NCI-H748 (cell line): ENCODE measurements around the gene MRPL12.
A peak's percentile ranks its signal among the peaks of the same experiment; 100 is the strongest.

Experiments used
- DNase-seq: peaks from one replicate; lab custom pipeline; 2025; ENCODE audit not compliant: unreplicated experiment; lab: John Stamatoyannopoulos, UW

Gene MRPL12

GRCh38 chr17:81682565-81683207, 20.5 kb upstream of the MRPL12 start:
- DNase-seq = peak; percentile 31

- DNase-seq = peak; percentile 65
Observed at GRCh38 chr17:81683208-81683583, 20.0 kb upstream of the MRPL12 start.

DNA sequence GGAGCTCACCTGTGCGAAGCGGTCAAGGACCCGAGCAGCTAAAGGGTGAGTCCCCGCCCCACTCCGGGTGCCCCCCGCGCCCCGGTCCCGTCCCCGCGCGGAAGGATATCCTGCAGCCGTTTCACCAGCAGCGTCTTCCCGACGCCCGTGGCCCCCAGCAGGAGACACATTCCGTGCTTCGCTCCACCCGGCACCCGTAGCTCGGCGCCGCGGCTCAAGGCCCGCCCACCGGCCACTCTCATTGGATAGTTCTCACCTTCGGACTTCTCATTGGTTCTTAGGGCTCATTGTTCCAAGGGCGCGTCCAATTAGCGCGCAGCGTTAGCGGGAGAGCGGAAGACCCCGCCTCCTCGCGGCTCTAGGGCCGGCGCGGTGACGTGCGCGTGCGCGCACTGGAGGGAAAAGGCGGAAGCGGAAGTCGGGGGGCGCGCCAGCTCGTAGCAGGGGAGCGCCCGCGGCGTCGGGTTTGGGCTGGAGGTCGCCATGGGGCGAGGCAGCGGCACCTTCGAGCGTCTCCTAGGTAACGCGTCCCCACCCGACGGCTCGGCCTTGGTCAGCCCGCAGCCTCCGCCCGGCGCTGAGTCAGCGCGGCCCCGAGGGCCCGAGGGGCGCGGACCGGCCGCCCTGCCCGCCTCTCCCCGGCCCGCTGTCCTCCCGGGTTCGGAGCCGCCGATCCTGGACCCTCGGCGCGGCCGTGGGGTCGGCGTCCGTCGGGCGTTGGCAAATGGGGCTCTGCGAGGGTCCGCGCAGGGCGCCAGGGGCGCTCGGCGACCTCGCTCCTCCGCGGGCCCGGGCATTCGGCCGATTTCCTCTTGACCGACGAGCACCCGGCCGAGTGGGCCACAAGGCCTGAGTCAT, 19.4 kb upstream of the MRPL12 start, which contains the start of the genes ARL16 and HGS:
TSS of gene ARL16 (minus strand) at position 214 of the 858 bp plus-strand sequence. CDS start at position 170, 44 bp downstream.
TSS of gene HGS (plus strand) at position 428 of the 858 bp plus-strand sequence. CDS start at position 484, 56 bp downstream.
- DNase-seq = peak; percentile 100

DNA sequence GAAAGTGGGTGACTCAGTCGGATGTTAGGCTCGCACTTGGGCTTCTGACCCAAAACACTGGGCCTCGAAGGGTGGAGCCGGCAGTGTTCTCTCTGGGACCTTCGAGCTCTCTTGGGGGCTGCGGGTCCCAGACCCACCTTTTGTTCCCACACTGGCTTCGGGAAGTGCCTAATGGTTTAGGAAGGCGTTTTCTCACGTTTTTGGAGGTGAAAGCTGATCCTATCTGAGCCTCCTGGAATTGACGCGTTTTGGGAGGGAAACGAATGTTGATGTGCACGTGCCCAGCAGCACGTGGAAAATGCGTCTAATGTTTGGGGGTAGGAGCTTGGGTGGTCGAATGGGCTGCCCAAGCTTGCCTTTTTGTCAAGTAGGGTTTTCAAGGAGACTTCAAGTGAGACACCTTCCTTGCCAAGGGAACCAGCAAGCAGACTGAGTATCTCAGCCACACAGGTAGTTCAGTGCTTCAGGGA, 18.7 kb upstream of the MRPL12 start:
- no peak for DNase-seq

DNA sequence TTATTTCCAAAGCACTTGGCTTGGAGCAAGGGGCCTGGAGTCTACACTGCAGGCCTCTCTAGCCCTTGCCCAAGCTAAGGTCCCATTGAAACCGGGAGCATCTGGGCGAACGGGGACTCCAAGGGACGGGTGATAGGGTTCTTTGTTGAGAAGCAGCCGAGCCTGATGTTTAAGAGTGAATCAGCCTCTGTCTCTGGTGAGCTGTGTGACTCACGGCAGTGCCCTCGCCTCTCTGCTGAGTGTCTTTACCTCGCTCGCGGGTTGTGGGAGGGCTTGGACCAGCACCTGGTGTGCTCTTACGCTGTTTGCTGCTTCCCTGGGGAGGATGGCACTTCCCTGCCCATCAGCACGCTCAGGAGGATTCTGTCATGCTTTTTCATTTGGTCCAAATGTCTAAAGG, 18.1 kb upstream of the MRPL12 start:
- DNase-seq = peak; percentile 16

GRCh38 chr17:81686614-81687013, 16.6 kb upstream of the MRPL12 start:
- DNase-seq = no peak

DNA sequence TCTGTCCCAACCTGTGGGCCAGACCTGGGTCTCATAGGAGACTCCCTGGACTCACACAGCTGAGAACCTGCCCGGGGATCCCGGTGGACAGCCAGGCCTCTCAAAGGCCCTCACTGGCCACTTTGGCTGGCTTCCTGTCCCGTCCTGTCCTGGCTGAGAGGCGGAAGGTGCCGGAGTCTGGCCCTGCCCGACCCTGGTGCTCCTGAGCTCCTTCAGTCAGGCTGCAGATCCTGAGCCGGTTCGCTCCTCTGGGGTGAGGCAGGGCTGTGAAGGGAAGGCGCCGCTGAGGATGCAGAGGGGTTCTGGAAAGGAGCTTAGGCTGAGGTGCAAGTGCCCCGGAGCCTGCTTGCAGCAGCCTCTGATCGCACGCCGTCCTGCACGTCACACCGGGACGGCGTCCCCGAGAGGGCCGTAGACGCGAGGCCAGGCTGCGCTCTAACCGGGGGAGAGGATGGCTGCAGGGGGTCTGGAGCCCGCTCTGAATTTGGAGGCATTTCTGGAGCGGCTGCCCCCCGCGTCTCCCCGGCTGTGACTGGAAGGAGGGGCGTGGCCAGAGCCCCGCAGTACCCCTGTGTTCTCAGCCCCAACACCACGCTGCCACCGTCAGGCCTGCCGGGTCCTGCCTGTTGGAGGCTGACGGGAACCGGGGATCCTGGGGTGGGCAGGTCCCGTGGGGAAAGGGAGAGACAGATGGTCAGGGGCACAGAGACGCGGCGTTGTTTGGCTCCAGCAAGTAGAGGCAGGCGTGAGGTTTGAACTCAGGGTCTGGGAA, 15.2 kb upstream of the MRPL12 start:
- DNase-seq = no peak

- DNase-seq = no peak
Observed at GRCh38 chr17:81688616-81689015, 14.6 kb upstream of the MRPL12 start.

GRCh38 chr17:81690066-81690465, 13.1 kb upstream of the MRPL12 start:
- DNase-seq = no peak

DNA sequence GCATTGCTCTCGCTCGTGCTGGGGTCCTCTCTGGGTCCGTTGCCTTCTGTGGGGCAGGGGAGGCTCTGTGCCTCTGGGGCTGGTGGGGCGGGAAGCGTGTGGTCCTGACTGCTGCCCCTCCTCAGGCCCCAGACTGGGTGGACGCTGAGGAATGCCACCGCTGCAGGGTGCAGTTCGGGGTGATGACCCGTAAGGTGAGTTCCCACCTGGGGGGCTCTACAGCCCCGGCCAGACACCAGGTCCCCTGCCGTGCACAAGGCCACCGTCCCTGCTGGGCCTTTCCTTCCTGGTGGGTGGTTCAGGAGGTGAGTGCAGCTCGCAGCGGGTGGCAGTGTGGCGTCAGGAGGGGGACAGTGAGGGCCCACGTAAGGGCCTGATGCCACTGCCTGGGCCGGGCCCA, 12.6 kb upstream of the MRPL12 start:
- no peak for DNase-seq

- no peak for DNase-seq
Observed at GRCh38 chr17:81691196-81691595, 12.0 kb upstream of the MRPL12 start.

- no peak for DNase-seq
Observed at GRCh38 chr17:81691608-81692007, 11.6 kb upstream of the MRPL12 start.

GRCh38 chr17:81693509-81694210, 9.5 kb upstream of the MRPL12 start:
- no peak for DNase-seq

DNA sequence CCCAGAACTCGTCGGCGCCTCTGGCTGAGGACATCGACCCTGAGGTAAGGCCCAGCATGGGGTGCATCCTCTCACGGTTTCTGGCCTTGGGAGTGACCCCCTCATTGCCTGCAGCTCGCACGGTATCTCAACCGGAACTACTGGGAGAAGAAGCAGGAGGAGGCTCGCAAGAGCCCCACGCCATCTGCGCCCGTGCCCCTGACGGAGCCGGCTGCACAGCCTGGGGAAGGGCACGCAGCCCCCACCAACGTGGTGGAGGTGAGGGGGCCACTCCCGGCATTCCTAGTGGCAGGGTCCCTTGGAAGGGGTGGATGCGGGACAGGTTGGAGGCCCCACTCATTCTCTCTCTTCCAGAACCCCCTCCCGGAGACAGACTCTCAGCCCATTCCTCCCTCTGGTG, 8.4 kb upstream of the MRPL12 start:
- no peak for DNase-seq

- no peak for DNase-seq
Observed at GRCh38 chr17:81695211-81695610, 8.0 kb upstream of the MRPL12 start.

DNA sequence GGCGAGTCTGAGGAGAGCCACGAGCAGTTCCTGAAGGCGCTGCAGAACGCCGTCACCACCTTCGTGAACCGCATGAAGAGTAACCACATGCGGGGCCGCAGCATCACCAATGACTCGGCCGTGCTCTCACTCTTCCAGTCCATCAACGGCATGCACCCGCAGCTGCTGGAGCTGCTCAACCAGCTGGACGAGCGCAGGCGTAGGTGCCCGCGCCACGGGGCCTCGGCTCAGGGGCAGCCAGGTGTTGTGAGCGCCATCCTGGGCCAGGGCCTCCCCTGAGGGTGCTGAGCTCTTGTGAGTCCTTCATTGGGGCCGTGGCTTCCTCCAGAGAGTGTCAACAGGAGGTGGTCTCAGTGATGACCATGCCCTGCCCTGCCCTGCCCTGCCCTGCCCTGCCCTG, 7.4 kb upstream of the MRPL12 start:
- DNase-seq = no peak

- DNase-seq = no peak
Observed at GRCh38 chr17:81696218-81696941, 6.8 kb upstream of the MRPL12 start.

GRCh38 chr17:81697261-81698044, 5.7 kb upstream of the MRPL12 start:
- no peak for DNase-seq
